HK-2 (cell line): Measurements from ENCODE around the gene KLRC1.
"Not testable (repeated sequence)": the region's sequence is repeated elsewhere in the genome, so short reads cannot be mapped to it uniquely, and the experiment has no call there.

Experiments
- DNase-seq: peaks from one replicate; pipeline ENCODE4 v3.0.0-alpha.2; 2018; ENCODE audit not compliant: unreplicated experiment

The KLRC1 gene

GRCh38 chr12:10420334-10420733, 32.8 kb downstream of the KLRC1 start, which contains the start of gene KLRC3:
KLRC3 (minus strand) TSS chr12:10420595; CDS start chr12:10420550, 45 bp downstream.
- DNase-seq, result not testable (repeated sequence)

- no peak for DNase-seq
These were observed 43.8 kb downstream of the KLRC1 start, which contains the start of gene KLRC4 for GRCh38 chr12:10409392-10409791. KLRC4 (minus strand) TSS chr12:10409757; CDS start chr12:10409575, 182 bp downstream.

- DNase-seq, result no peak
These were observed 44.3 kb downstream of the KLRC1 start for GRCh38 chr12:10408842-10409241.

- no peak for DNase-seq
These were observed 46.5 kb downstream of the KLRC1 start for GRCh38 chr12:10406725-10407124.

GRCh38 chr12:10405294-10405693, 47.9 kb downstream of the KLRC1 start:
- DNase-seq, result no peak

GRCh38 chr12:10404798-10405197, 48.4 kb downstream of the KLRC1 start:
- DNase-seq, result no peak

GRCh38 chr12:10400829-10401228, 52.3 kb downstream of the KLRC1 start:
- DNase-seq, result no peak

- no peak for DNase-seq
These were observed 55.0 kb downstream of the KLRC1 start for GRCh38 chr12:10398168-10398567.

- no peak for DNase-seq
These were observed 55.9 kb downstream of the KLRC1 start for GRCh38 chr12:10397296-10397695.

GRCh38 chr12:10396176-10396575, 57.0 kb downstream of the KLRC1 start:
- not testable (repeated sequence) for DNase-seq
